Endodermal cell (in vitro differentiated cells): Measurements from ENCODE around the gene CRTC1. TPM values are rescaled to one million over a fixed set of nuclear protein-coding genes. Genes with fewer than 3 reads are reported as not detected.

Experiments
- DNase-seq: peaks from one replicate; pipeline ENCODE4 v3.0.0-alpha.2; 2017
- H3K27ac ChIP-seq: 2 replicates; pipeline ENCODE4 v1.5.1; 2013; ENCODE audit warnings: mild to moderate bottlenecking, low read depth, low read length, moderate library complexity
- H3K27me3 ChIP-seq: 2 replicates; pipeline ENCODE4 v1.6.1; 2013; ENCODE audit warnings: mild to moderate bottlenecking, low read length, moderate library complexity; ENCODE audit not compliant: insufficient read depth, control insufficient read depth, poor library complexity, severe bottlenecking
- H3K36me3 ChIP-seq: 2 replicates; pipeline ENCODE4 v1.7.0; 2013; ENCODE audit warnings: mild to moderate bottlenecking, low read length, moderate library complexity; ENCODE audit not compliant: control insufficient read depth, insufficient read depth
- H3K4me1 ChIP-seq: one replicate; pipeline ENCODE4 v1.7.0; 2013; ENCODE audit warnings: low read length; ENCODE audit not compliant: control insufficient read depth, insufficient read depth
- H3K4me3 ChIP-seq: 2 replicates; pipeline ENCODE4 v1.5.1; 2013; ENCODE audit warnings: mild to moderate bottlenecking, low read length, moderate library complexity
- H3K9ac ChIP-seq: 2 replicates; pipeline ENCODE4 v1.6.1; 2013; ENCODE audit warnings: mild to moderate bottlenecking, low read length, moderate library complexity; ENCODE audit not compliant: poor library complexity, severe bottlenecking; ENCODE audit errors: extremely low read depth
- H3K9me3 ChIP-seq: 2 replicates; pipeline ENCODE4 v1.6.1; 2013; ENCODE audit warnings: mild to moderate bottlenecking, low read length, moderate library complexity; ENCODE audit not compliant: control insufficient read depth
- H3K27ac Mint-ChIP-seq: 2 replicates; pipeline ENCODE4 v1.8.0; 2020; ENCODE audit warnings: mixed read lengths
- H3K27me3 Mint-ChIP-seq: 2 replicates; pipeline ENCODE4 v1.8.0; 2021; ENCODE audit warnings: mild to moderate bottlenecking, mixed read lengths; ENCODE audit not compliant: insufficient read depth
- H3K36me3 Mint-ChIP-seq: 2 replicates; pipeline ENCODE4 v1.8.0; 2020; ENCODE audit warnings: low read depth, mixed read lengths
- H3K4me1 Mint-ChIP-seq: 2 replicates; pipeline ENCODE4 v1.8.0; 2020; ENCODE audit warnings: mixed read lengths
- H3K4me3 Mint-ChIP-seq: 2 replicates; pipeline ENCODE4 v1.8.0; 2020; ENCODE audit warnings: mild to moderate bottlenecking, moderate library complexity, mixed read lengths
- H3K9me3 Mint-ChIP-seq: 2 replicates; pipeline ENCODE4 v1.8.0; 2020; ENCODE audit warnings: mild to moderate bottlenecking, mixed read lengths
- WGBS, 2 experiments: methylation state at CpG; one replicate each; pipeline versions ENCODE4 v1.1.5 to v1.1.7; 2013; ENCODE audit warnings: missing lambda C conversion rate in 2 of 2, mixed read lengths in 1 of 2; ENCODE audit not compliant: insufficient coverage in 1 of 2, insufficient read length in 1 of 2; 5-methylcytosine and 5-hydroxymethylcytosine counted together
- total RNA-seq, 2 donors: library from RNA; stranded (reverse); fragmentation: NEBNext Ultra II Directional in 1 of 2; extraction: Animal tissue kit (Norgen Biotek cat#: 25700) in 1 of 2; gene quantifications; 2 replicates in 1 of 2; 3 replicates in 1 of 2; pipeline ENCODE4 v1.2.1, GENCODE V29; 2021
- TF ChIP-seq, protein P1 (sequence below): fragments of 200-600 bp; sonication (generic); conservative IDR thresholded peaks from 2 replicates; pipeline ENCODE4 v1.5.0; 2021; ENCODE audit warnings: antibody characterized with exemption, mild to moderate bottlenecking

CRTC1 gene
- total RNA-seq, 2 donors from 2014 or later, result 26.6 to 29.7 TPM

GRCh38 chr19:18637673-18638630 is 45.5 kb upstream of the CRTC1 start:
- Mint-ChIP-seq H3K9me3 (no peaks in the 10 kb centered on the region), H3K36me3 (no peaks in the 10 kb centered on the region), H3K27me3 (peaks cover 26% of the 10 kb centered on the region), H3K27ac (peak overlapping the region; percentile 48), H3K4me3 (peak overlapping the region; percentile 74), H3K4me1 (peaks cover 4% of the 10 kb centered on the region)
- TF ChIP-seq, protein P1, sequence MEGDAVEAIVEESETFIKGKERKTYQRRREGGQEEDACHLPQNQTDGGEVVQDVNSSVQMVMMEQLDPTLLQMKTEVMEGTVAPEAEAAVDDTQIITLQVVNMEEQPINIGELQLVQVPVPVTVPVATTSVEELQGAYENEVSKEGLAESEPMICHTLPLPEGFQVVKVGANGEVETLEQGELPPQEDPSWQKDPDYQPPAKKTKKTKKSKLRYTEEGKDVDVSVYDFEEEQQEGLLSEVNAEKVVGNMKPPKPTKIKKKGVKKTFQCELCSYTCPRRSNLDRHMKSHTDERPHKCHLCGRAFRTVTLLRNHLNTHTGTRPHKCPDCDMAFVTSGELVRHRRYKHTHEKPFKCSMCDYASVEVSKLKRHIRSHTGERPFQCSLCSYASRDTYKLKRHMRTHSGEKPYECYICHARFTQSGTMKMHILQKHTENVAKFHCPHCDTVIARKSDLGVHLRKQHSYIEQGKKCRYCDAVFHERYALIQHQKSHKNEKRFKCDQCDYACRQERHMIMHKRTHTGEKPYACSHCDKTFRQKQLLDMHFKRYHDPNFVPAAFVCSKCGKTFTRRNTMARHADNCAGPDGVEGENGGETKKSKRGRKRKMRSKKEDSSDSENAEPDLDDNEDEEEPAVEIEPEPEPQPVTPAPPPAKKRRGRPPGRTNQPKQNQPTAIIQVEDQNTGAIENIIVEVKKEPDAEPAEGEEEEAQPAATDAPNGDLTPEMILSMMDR, result no peak
- peaks cover 15% of the 10 kb centered on the region for H3K27me3 ChIP-seq
- WGBS, 2 experiments, result 90 to 100% methylated on average over 1 to 2 of the region's 3 CpGs
- H3K36me3 ChIP-seq, result no peaks in the 10 kb centered on the region
- H3K4me1 ChIP-seq, result no peaks in the 10 kb centered on the region
- peak; percentile 76 for DNase-seq
- peak overlapping the region; percentile 86 for H3K4me3 ChIP-seq
- H3K9ac ChIP-seq, result no peak overlapping the region
- no peaks in the 10 kb centered on the region for H3K9me3 ChIP-seq
- no peak overlapping the region for H3K27ac ChIP-seq

DNA sequence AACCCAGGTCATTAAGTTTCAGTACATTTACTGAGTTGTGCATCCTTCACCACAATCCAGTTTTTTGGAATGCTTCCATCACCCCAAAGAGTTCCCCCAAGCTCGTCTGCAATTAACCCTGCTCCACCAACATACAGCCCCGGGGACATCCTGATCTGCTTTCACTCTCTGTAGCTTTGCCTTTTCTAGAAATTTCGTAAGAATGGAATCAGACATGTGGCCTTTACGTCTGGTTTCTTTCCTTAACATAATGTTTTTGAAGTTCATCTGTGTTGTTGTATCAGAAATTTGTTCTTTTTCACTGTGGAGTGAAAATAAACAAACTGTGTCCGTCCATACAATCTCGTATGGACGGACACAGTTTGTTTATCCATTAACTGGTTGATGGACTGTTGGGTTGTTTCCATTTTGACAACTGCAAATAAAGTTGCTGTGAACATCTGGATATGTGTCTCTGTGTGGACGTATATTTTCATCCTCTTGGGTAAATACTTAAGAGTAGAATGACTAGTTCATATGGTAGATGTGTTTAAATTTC is 43.7 kb upstream of the CRTC1 start:
- 97 to 98% methylated on average over 8 of the region's 8 CpGs for WGBS, 2 experiments
- Histone ChIP-seq H3K9me3 (no peaks in the 10 kb centered on the region), H3K4me1 (no peaks in the 10 kb centered on the region), H3K27me3 (peaks cover 11% of the 10 kb centered on the region), H3K27ac (no peak overlapping the region), H3K9ac (no peak overlapping the region), H3K4me3 (no peak overlapping the region), H3K36me3 (no peaks in the 10 kb centered on the region)
- Mint-ChIP-seq H3K4me3 (no peak overlapping the region), H3K36me3 (peaks cover 2% of the 10 kb centered on the region), H3K9me3 (no peaks in the 10 kb centered on the region), H3K27ac (no peak overlapping the region), H3K4me1 (peaks cover 9% of the 10 kb centered on the region), H3K27me3 (peaks cover 11% of the 10 kb centered on the region)
- TF ChIP-seq, protein P1, result no peak
- DNase-seq, result no peak

DNA sequence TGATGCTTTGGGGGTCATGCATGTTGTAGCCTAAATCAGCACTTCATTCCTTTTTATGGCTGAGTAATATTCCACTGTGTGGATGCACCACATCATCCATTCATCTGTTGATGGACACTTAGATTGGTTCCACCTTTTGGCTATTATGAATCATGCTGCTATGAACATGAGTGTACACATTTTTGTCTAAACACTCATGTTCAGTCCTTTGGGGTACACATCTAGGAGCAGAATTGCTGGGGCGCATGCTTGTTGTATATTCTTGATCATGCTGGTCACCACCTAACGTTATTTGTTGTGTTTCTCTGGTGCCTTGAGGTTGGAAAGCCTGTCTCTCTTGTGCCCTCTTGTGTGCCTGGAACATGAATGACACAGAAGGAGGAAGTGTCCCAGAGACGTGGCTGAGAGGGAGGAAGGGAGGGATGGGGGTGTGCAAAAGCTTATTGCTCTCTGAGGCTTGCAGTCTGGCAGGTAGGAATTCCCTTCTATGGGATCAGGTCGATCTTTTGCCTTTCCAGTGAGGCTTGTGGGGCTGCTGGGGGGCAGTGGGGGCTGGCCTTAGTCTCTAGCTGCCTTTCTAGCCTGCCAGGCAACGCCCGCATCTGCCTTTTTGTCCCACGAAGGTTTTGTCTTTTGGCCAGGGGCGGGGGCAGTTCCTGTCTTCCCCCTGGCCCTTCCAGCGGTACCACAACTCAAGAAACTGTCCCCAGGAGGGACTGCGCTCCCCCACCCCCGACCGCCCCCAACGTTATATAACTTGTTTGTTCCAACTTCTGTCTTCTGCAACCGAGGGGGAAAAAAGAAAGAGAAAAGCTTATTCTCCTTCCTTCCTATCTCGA is 39.1 kb upstream of the CRTC1 start:
- no peak overlapping the region for H3K4me3 ChIP-seq

More for the DNA sequence above, 39.1 kb upstream of the CRTC1 start:
- Histone ChIP-seq H3K9me3 (no peaks in the 10 kb centered on the region), H3K4me1 (peaks cover 4% of the 10 kb centered on the region), H3K36me3 (no peaks in the 10 kb centered on the region), H3K9ac (no peak overlapping the region), H3K27ac (no peak overlapping the region), H3K27me3 (no peaks in the 10 kb centered on the region)
- Mint-ChIP-seq H3K36me3 (peaks cover 2% of the 10 kb centered on the region), H3K27me3 (no peaks in the 10 kb centered on the region), H3K4me1 (peaks cover 16% of the 10 kb centered on the region), H3K4me3 (no peak overlapping the region), H3K27ac (no peak overlapping the region), H3K9me3 (no peaks in the 10 kb centered on the region)
- DNase-seq, result no peak
- TF ChIP-seq, protein P1, result peak; percentile 32
- 70 to 83% methylated on average over 6 to 15 of the region's 15 CpGs for WGBS, 2 experiments
